ENCODE measurements around the gene RPS23.
"Not testable (repeated sequence)": the region's sequence is repeated elsewhere in the genome, so short reads cannot be mapped to it uniquely, and the experiment has no call there.

The RPS23 gene

GRCh38 chr5:82290005-82290404 is 11.9 kb upstream of the RPS23 start:
- DNase-seq (ENCODE audit: low read depth, low spot score), result no peak

GRCh38 chr5:82287625-82288024 is 9.5 kb upstream of the RPS23 start:
- no peak for DNase-seq (ENCODE audit: low read depth, low spot score)

GRCh38 chr5:82285206-82285605 is 7.1 kb upstream of the RPS23 start:
- DNase-seq (ENCODE audit: low read depth, low spot score), result no peak

- no peak for DNase-seq (ENCODE audit: low read depth, low spot score)
Observed at GRCh38 chr5:82283893-82284292, 5.7 kb upstream of the RPS23 start.

- DNase-seq (ENCODE audit: low read depth, low spot score), result no peak
Observed at GRCh38 chr5:82278711-82279370, 687 bp upstream of the RPS23 start.

DNA sequence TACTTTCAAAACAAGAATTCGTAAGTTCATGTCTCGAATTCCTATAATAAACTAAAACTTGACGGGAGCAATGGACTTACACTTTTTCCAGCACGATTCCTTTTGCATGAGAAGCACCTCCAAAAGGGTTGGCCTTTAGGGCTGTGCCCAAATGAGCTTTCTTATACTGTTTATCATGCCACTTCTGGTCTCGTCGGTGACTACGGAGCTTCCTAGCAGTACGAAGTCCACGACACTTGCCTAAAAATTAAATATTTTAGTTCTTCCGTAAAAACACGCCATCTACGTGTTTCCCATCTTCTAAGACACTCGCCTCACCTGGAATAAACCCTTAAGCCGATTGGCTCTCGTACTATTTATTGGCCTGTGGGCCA is 554 bp downstream of the RPS23 start:
- no peak for DNase-seq (ENCODE audit: low read depth, low spot score)

DNA sequence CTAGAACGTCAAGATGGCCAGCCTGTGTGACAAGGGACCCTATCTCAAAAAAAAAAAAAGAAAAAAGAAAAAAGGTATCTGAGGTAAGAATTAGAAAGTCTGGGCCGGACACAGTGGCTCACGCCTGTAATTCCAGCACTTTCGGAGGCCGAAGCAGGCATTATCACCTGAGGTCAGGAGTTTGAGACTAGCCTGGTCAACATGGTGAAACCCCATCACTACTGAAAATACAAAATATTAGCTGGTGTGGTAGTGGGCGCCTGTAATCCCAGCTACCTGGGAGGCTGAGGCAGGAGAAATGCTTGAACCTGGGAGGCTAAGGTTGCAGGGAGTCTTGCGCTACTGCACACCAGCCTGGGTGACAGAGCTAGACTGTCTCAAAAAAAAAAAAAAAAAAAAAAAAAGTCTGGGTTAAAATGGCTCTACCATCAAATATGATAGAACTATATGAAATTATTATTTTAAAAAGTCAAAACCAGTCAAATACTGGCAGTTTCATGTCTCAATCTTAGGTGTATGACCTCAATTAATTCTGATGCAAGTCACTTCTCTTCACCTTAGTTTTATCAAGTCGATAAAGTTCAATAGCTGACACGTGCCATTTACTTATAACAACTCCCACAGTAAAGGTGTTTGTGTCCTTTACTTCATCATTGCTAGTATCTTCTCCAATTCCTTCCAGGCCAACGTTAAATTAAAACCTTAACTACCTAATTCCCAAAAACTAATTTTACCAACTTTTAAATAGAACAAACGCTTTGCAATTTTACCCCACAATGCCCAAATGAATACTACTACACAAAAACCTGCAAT is 1.1 kb downstream of the RPS23 start:
- DNase-seq (ENCODE audit: low read depth, low spot score), result no peak

DNA sequence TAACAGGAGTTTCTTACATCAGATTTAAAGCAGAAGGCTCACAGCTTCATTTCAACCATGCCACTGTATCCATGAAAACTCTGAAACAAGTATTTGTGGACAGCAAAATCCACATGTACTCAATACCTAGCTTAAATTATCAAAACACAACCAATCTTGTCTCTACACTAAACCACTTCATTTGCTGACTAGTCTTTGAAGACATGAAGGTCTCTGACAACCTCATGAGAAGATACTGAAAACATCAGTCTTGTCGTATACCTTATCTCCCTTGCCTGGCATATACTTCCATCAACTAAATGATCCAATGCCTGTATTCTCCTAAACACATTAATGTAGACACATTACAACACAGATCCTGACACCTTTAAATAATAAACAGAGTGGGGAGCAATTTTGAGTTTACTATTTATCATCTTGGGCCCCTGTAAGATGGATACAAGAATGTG is 2.9 kb downstream of the RPS23 start:
- no peak for DNase-seq (ENCODE audit: low read depth, low spot score)

- DNase-seq (ENCODE audit: low read depth, low spot score), result no peak
Observed at GRCh38 chr5:82274343-82275211, 3.6 kb downstream of the RPS23 start.

DNA sequence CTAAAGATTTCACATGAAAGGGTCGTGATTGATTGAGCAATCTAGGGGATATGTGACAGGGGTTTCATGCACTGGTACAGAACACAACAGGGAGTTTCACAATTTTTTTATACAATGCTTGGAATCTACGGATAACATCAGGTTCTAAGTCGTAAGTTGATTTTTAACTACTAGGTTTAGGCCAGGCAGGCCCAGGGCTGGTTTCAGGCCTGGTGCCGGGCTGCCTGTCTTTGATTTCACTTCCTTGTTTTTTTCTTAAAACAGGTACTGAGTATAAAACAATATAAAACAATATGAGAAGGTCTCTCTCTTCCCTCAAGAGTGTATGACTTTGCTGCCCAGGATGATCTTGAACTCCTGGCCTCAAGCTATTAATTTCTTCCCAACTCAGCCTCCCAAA is 4.7 kb downstream of the RPS23 start:
- DNase-seq (ENCODE audit: low read depth, low spot score), result not testable (repeated sequence)

GRCh38 chr5:82272571-82273356 is 5.4 kb downstream of the RPS23 start:
- DNase-seq (ENCODE audit: low read depth, low spot score), result not testable (repeated sequence)

- DNase-seq (ENCODE audit: low read depth, low spot score), result not testable (repeated sequence)
Observed at GRCh38 chr5:82269363-82269762, 8.8 kb downstream of the RPS23 start.

DNA sequence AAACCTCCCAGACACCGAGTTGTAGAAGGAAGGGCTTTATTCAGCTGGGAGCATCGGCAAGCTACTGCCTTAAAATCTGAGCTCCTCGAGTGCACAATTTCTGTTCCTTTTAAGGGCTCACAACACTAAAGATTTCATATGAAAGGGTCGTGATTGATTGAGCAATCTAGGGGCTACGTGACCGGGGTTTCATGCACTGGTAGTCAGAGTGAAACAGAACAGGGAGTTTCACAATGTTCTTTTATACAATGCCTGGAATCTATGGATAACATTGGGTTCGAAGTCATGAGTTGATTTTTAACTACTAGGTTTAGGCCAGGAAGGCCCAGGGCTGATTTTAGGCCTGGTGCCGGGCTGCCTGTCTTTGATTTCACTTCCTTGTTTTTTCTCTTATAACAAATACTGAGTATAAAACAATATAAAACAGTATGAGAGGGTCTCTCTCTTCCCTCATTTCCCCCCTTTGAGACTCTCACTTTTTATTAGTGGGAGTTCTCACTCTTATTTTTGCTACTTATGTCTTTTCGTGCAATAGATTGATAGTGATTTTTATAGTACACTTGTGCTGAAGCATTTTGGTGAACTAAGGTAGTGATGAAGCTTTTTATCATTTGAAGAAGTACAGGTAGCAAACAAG is 10.7 kb downstream of the RPS23 start:
- DNase-seq (ENCODE audit: low read depth, low spot score), result not testable (repeated sequence)

GRCh38 chr5:82265047-82265446 is 13.1 kb downstream of the RPS23 start:
- DNase-seq (ENCODE audit: low read depth, low spot score), result no peak

GRCh38 chr5:82259172-82259800 is 18.9 kb downstream of the RPS23 start:
- no peak for DNase-seq (ENCODE audit: low read depth, low spot score)

DNA sequence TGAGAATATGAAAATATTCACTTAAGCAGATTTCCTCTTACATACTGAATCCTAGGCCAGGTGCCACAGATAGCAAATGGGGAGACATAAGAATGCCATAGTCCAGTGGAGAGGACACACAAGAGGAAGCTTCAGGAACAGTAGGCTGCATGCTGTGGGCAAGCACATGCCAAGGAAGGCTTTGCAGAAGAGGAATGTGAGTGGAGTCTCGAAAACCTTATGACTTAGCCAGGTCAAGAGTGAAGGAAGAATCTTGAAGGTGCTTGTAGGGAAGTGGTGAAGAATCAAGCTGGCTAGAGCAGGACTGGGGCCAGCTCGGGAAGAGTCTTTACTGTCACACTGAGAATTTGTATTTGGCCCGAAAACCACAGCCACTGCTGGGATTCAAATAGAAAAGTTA is 20.4 kb downstream of the RPS23 start:
- no peak for DNase-seq (ENCODE audit: low read depth, low spot score)

- DNase-seq (ENCODE audit: low read depth, low spot score), result no peak
Observed at GRCh38 chr5:82257247-82257646, 20.9 kb downstream of the RPS23 start.

DNA sequence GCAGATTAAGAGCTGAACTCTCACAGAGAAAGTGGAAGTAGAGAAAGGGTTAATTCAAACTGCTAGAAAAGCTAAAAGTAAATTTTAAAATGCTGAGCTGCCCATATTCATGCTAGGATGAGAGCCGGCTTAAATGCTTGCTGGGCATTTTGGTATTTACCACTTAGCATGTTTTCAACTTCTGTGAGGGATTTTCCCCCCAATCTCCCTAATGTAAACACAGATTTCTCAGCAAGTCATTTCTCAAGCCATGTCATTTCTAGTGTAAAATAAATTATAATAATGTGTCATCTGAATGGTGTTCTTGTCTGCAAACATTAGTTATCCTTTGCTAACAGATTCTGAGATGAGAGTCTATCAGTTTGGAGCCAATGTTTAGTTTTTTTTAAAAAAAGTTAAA is 22.3 kb downstream of the RPS23 start:
- no peak for DNase-seq (ENCODE audit: low read depth, low spot score)

GRCh38 chr5:82252744-82253143 is 25.4 kb downstream of the RPS23 start:
- DNase-seq (ENCODE audit: low read depth, low spot score), result no peak

DNA sequence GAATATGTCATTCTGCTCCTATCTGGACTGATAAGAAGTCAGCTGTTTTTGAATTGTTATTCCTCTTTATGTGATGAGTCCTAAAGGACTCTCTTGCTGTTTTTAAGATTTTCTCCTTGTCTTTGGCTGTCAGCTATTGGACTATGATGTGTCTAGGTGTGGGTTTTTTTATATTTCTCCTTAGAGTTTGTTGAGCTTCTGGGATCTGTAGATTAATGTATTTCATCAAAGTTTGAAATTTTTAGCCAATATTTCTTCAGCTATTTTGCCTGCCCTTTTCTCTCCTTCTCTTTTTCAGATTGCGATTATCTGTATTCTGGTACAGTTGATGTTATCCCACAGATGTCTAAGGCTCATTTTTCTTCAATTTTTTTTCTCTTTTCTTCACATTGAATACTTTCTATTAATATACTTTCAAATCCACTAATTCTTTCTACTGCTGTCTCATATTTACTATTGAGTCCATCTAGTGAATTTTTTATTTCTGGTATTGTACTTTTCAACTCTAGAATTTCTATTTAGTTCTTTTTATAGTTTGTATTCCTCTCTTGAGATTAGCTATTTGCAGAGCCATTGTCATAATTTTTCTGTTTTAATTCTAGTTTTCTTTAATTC is 31.1 kb downstream of the RPS23 start:
- no peak for DNase-seq (ENCODE audit: low read depth, low spot score)

Data from activated naive CD8-positive, alpha-beta T cell treated with anti-CD3 and anti-CD28 coated beads, Interleukin-2, amount 50 U/mL, for 16 hours (primary cell).